Stimulated activated naive CD4-positive, alpha-beta T cell treated with Interleukin-2 at 50 U/mL for 16 hours (primary cell): ENCODE measurements around the gene TMEM219.

Source experiments
- DNase-seq: peaks from one replicate; lab custom pipeline; 2025; lab: John Stamatoyannopoulos, UW

The TMEM219 gene

GRCh38 chr16:29982560-29983419 lies 20.9 kb downstream of the TMEM219 start:
- no peak for DNase-seq

GRCh38 chr16:29983420-29984136 lies 21.7 kb downstream of the TMEM219 start:
- no peak for DNase-seq

- DNase-seq = no peak
These were observed 22.4 kb downstream of the TMEM219 start for GRCh38 chr16:29984137-29984763.

- no peak for DNase-seq
These were observed 22.9 kb downstream of the TMEM219 start for GRCh38 chr16:29984764-29985147.

- no peak for DNase-seq
These were observed 23.5 kb downstream of the TMEM219 start for GRCh38 chr16:29985271-29985811.

GRCh38 chr16:29986231-29986630 lies 24.4 kb downstream of the TMEM219 start:
- no peak for DNase-seq

- DNase-seq = no peak
These were observed 25.1 kb downstream of the TMEM219 start for GRCh38 chr16:29986931-29987330.

GRCh38 chr16:29987371-29988085 lies 25.6 kb downstream of the TMEM219 start:
- DNase-seq = no peak

GRCh38 chr16:29988346-29989075 lies 26.6 kb downstream of the TMEM219 start:
- no peak for DNase-seq

GRCh38 chr16:29989111-29989858 lies 27.4 kb downstream of the TMEM219 start:
- DNase-seq = no peak

GRCh38 chr16:29990034-29990433 lies 28.2 kb downstream of the TMEM219 start:
- no peak for DNase-seq

GRCh38 chr16:29990883-29991570 lies 29.1 kb downstream of the TMEM219 start:
- no peak for DNase-seq

GRCh38 chr16:29991571-29991904 lies 29.7 kb downstream of the TMEM219 start:
- no peak for DNase-seq

- no peak for DNase-seq
These were observed 30.6 kb downstream of the TMEM219 start for GRCh38 chr16:29992344-29992967.

GRCh38 chr16:29993191-29993902 lies 31.5 kb downstream of the TMEM219 start:
- no peak for DNase-seq

- no peak for DNase-seq
These were observed 32.2 kb downstream of the TMEM219 start for GRCh38 chr16:29993903-29994599.

- DNase-seq = no peak
These were observed 32.9 kb downstream of the TMEM219 start for GRCh38 chr16:29994600-29995323.
